H1 (cell line): ENCODE results near the gene CBX2. TPM values are rescaled to one million over a fixed set of nuclear protein-coding genes. Genes with fewer than 3 reads are reported as not detected.

Experiments
- CBX5 ChIP-seq: fragments of 300-800, 300-1000 bp; sonication (generic); IDR thresholded peaks from 2 replicates; pipeline ENCODE4 v1.7.1; 2016; ENCODE audit warnings: antibody characterized with exemption, low read length, low read depth
- CHD7 ChIP-seq: fragments of 300-600 bp; sonication (generic); IDR thresholded peaks from 2 replicates; pipeline ENCODE4 v1.7.1; 2012; ENCODE audit warnings: low read length, moderate library complexity, mild to moderate bottlenecking, inconsistent platforms; ENCODE audit not compliant: insufficient replicate concordance
- CTCF ChIP-seq, 3 experiments: IDR thresholded peaks; 1 replicate in 2 of 3; 2 replicates in 1 of 3; pipeline versions ENCODE4 v1.5.1 to v1.6.1; 2011; ENCODE audit warnings: low read length in 3 of 3, mild to moderate bottlenecking in 3 of 3, inconsistent platforms in 2 of 3, low read depth in 1 of 3, moderate library complexity in 1 of 3; ENCODE audit not compliant: insufficient read depth in 1 of 3; ENCODE audit errors: control extremely low read depth in 1 of 3
- SAP30 ChIP-seq: fragments of 300-600 bp; sonication (generic); IDR thresholded peaks from 2 replicates; pipeline ENCODE4 v1.7.1; 2012; ENCODE audit warnings: low read length, moderate library complexity, mild to moderate bottlenecking, inconsistent platforms; ENCODE audit not compliant: insufficient read depth, insufficient replicate concordance
- SP2 ChIP-seq: IDR thresholded peaks from 2 replicates; pipeline ENCODE4 v1.6.1; 2012; ENCODE audit warnings: mild to moderate bottlenecking, low read length, inconsistent platforms
- YY1 ChIP-seq: IDR thresholded peaks from 2 replicates; pipeline ENCODE4 v1.6.1; 2011; ENCODE audit warnings: low read depth, mild to moderate bottlenecking, low read length
- polyA plus RNA-seq, 7 experiments: library from polyadenylated mRNA; depleted of rRNA in 3 of 7; stranded (reverse) in 5 of 7; unstranded in 2 of 7; fragments of >200 nt in 5 of 7; fragments of 200-250 nt in 2 of 7; gene quantifications; 1 replicate in 5 of 7; 2 replicates in 1 of 7; 4 replicates in 1 of 7; pipeline versions ENCODE4 v1.2.1 to v1.2.3, GENCODE V29; 2011 to 2013; ENCODE audit warnings: missing spikeins in 2 of 7, mixed read lengths in 2 of 7
- total RNA-seq: library from RNA; stranded (reverse); fragmentation: NEBNext Ultra II Directional; extraction: Animal tissue kit (Norgen Biotek cat#: 25700); gene quantifications from 2 replicates; pipeline ENCODE4 v1.2.1, GENCODE V29; 2021

Gene CBX2
- total and polyA plus RNA-seq, 2 of the 8 experiments (the other 6 are each of a cell fraction or from before 2014, with no cell fraction given) = 64.3 to 83.9 TPM

- peak; percentile 100 for TF ChIP-seq CHD7
- TF ChIP-seq CTCF (IDR thresholded peaks at IDR 0.05; ENCODE audit: control extremely low read depth in 1 of 3, insufficient read depth in 1 of 3, low read depth in 1 of 3, low read length in 3 of 3) = no peak
- TF ChIP-seq SP2 = no peak
- TF ChIP-seq CBX5 = no peak
- peak; percentile 81 for TF ChIP-seq YY1
- peak; percentile 22 for TF ChIP-seq SAP30
Measured at GRCh38 chr17:79800325-79801155, 22.6 kb downstream of the CBX2 start (continued).
